Heart left ventricle (tissue), 16 donors: ENCODE results near the gene CNKSR3. TPM values are rescaled to one million over a fixed set of nuclear protein-coding genes. Genes with fewer than 3 reads are reported as not detected.
A peak's percentile ranks its signal among the peaks of the same experiment; 100 is the strongest.

Source experiments
- ATAC-seq, 4 donors: fragments of 200-7000 bp; cut with Tn5 transposase; one replicate each; pipeline ENCODE4 v1.9.1; 2020 to 2022; ENCODE audit warnings: moderate library complexity in 4 of 4, mild to moderate bottlenecking in 3 of 4, moderate number of reproducible peaks in 1 of 4
- DNase-seq, 5 donors: peaks; one replicate each; pipeline ENCODE4 v3.0.0-alpha.2; 2020
- H3K27ac ChIP-seq, 12 donors: fragments of 200-600 bp; sonication (generic) in 4 of 12; one replicate each; pipeline versions ENCODE4 v1.5.0 to v1.8.0; 2016 to 2022; ENCODE audit warnings: mild to moderate bottlenecking in 2 of 12
- H3K27me3 ChIP-seq, 9 donors: fragments of 200-600 bp; sonication (generic) in 2 of 9; one replicate each; pipeline versions ENCODE4 v1.5.1 to v1.8.0; 2016 to 2022; ENCODE audit warnings: mild to moderate bottlenecking in 3 of 9
- H3K36me3 ChIP-seq, 9 donors: fragments of 200-600 bp; sonication (generic) in 2 of 9; one replicate each; pipeline versions ENCODE4 v1.5.0 to v1.8.0; 2018 to 2022; ENCODE audit warnings: mild to moderate bottlenecking in 2 of 9
- H3K4me1 ChIP-seq, 12 donors: fragments of 200-600 bp; sonication (generic) in 4 of 12; one replicate each; pipeline versions ENCODE4 v1.5.0 to v1.8.0; 2016 to 2022; ENCODE audit warnings: mild to moderate bottlenecking in 3 of 12
- H3K4me3 ChIP-seq, 12 donors: fragments of 200-600 bp; sonication (generic) in 4 of 12; one replicate each; pipeline versions ENCODE4 v1.5.0 to v1.8.0; 2017 to 2022; ENCODE audit warnings: mild to moderate bottlenecking in 9 of 12, moderate library complexity in 4 of 12
- H3K9me3 ChIP-seq, 12 donors: fragments of 200-600 bp; sonication (generic) in 4 of 12; one replicate each; pipeline versions ENCODE4 v1.5.0 to v1.8.0; 2016 to 2022; ENCODE audit warnings: mild to moderate bottlenecking in 1 of 12
- CTCF ChIP-seq, 12 donors: fragments of 200-600 bp; sonication (generic) in 4 of 12; IDR thresholded peaks; one replicate each; pipeline versions ENCODE4 v1.5.0 to v1.8.0; 2018 to 2022; ENCODE audit warnings: antibody characterized with exemption in 12 of 12, mild to moderate bottlenecking in 5 of 12
- POLR2A ChIP-seq, 2 donors: fragments of 450-650 bp; IDR thresholded peaks; one replicate each; pipeline ENCODE4 v1.6.1; 2017; ENCODE audit warnings: antibody characterized with exemption in 2 of 2, mild to moderate bottlenecking in 2 of 2, moderate library complexity in 2 of 2
- WGBS, 4 donors: extraction: QIAGEN DNeasy Blood & Tissue Kit in 2 of 4; methylation state at CpG; one replicate each; pipeline versions ENCODE4 v1.1.5 to v1.1.7; 2013 to 2018; 5-methylcytosine and 5-hydroxymethylcytosine counted together
- intact Hi-C, 10 donors: fragments of 100-400 bp; cut with DNase I; formaldehyde crosslinking; loops; one replicate each; pipeline versions ENCODE4 v1.11.1 to v1.14.2; 2022
- polyA plus RNA-seq, 2 donors: library from polyadenylated mRNA; stranded (reverse); fragments of 200-250 nt; gene quantifications; one replicate each; pipeline ENCODE4 v1.2.3, GENCODE V29; 2013
- total RNA-seq, 9 donors: library from RNA; depleted of rRNA in 2 of 9; stranded (reverse); fragments of >200 nt in 2 of 9; fragmentation: NEBNext Ultra II Directional in 3 of 9; extraction: Animal tissue kit (Norgen Biotek cat#: 25700) in 3 of 9; gene quantifications; one replicate each; pipeline versions ENCODE4 v1.1.0 to v1.2.4, GENCODE V29; 2016 to 2023
- donor health status: ischemic (EF 13 %, LVEDD 7.1; RV severe dilation, severe dysfunction).
- donor health status: healthy with polysubstance abuse.
- donor health status: DM: no; HTN: yes; CAD: no.
- donor health status: DM: no; HTN: no; CAD: no.
- donor health status: ischemic (EF 25% LVEDD 6.9; RV normal size, moderate dysfunction).
- donor health status: ischemic (EF 25% LVEDD 5.7; RV mildly dilated, moderate dysfunction).
- donor health status: healthy.
- donor health status: DM: yes; HTN: yes; CAD: no.
- donor health status: ischemic (EF 35%, LVEDD 5.7; RV mildly dilated, moderate dysfunction).
- donor health status: nonischemic (EF 11% LVEDD 7.7; RV severe dilation, severe dysfunction).
- donor health status: DM: yes; HTN: yes; CAD: no.
- donor health status: PGD.
- donor health status: ischemic (EF 29% LVEDD 5.4; RV normal size, mild dysfunction).
- donor health status: nonischemic (EF 23%, LVEDD 6.1; RV moderate dilation, normal function).

The CNKSR3 gene
- total and polyA plus RNA-seq, 11 donors, result 5.9 to 30.7 (median 17.7) TPM

- ATAC-seq (no peak), DNase-seq (no peak)
- Histone ChIP-seq H3K36me3 (peaks cover 0 to 43% (median 10%) of the 10 kb centered on the region in 9 donors), H3K4me3 (no peak overlapping the region), H3K27ac (no peak overlapping the region), H3K9me3 (no peaks in the 10 kb centered on the region), H3K4me1 (peaks cover 0 to 10% (median 2%) of the 10 kb centered on the region in 12 donors), H3K27me3 (no peaks in the 10 kb centered on the region)
- no peak for TF ChIP-seq CTCF (IDR thresholded peaks at IDR 0.05)
- TF ChIP-seq POLR2A (IDR thresholded peaks at IDR 0.05), result no peak
- WGBS, 4 donors, result 93 to 96% (median 95%) methylated on average over 4 of the region's 4 CpGs
- intact Hi-C loops, result no loop called here
Measured at GRCh38 chr6:154425034-154425433, 85.5 kb downstream of the CNKSR3 start.

GRCh38 chr6:154414021-154414813 lies 96.3 kb downstream of the CNKSR3 start:
- Histone ChIP-seq H3K4me3 (no peak overlapping the region), H3K4me1 (peaks cover 0 to 33% (median 21%) of the 10 kb centered on the region in 12 donors), H3K27ac (no peak overlapping the region), H3K36me3 (peaks cover 0 to 30% (median 0%) of the 10 kb centered on the region in 9 donors), H3K27me3 (no peaks in the 10 kb centered on the region), H3K9me3 (no peaks in the 10 kb centered on the region)
- no peak for TF ChIP-seq POLR2A (IDR thresholded peaks at IDR 0.05)
- TF ChIP-seq CTCF (IDR thresholded peaks at IDR 0.05), result no peak
- ATAC-seq (no peak), DNase-seq (no peak)
- intact Hi-C loops, result no loop called here
- 86 to 89% (median 87%) methylated on average over 8 of the region's 8 CpGs for WGBS, 4 donors

GRCh38 chr6:154412106-154412820 lies 98.2 kb downstream of the CNKSR3 start:
- ATAC-seq (no peak), DNase-seq (no peak)
- no peak overlapping the region for H3K4me3 ChIP-seq
- WGBS, 4 donors, result 69 to 78% (median 75%) methylated on average over 5 of the region's 5 CpGs
- intact Hi-C loops, result no loop called here
- TF ChIP-seq POLR2A (IDR thresholded peaks at IDR 0.05) (no peak), CTCF (IDR thresholded peaks at IDR 0.05) (no peak)
- no peaks in the 10 kb centered on the region for H3K27me3 ChIP-seq
- H3K4me1 ChIP-seq, result peaks cover 0 to 41% (median 21%) of the 10 kb centered on the region in 12 donors
- H3K36me3 ChIP-seq, result peaks cover 0 to 23% (median 0%) of the 10 kb centered on the region in 9 donors
- H3K27ac ChIP-seq, result peak overlapping the region in 7 of 12 donors; percentile 8 to 88 (median 86)
- no peaks in the 10 kb centered on the region for H3K9me3 ChIP-seq

GRCh38 chr6:154411076-154411475 lies 99.4 kb downstream of the CNKSR3 start:
- DNase-seq, result no peak
- ATAC-seq, result no peak
- Histone ChIP-seq H3K36me3 (peaks cover 0 to 31% (median 3%) of the 10 kb centered on the region in 9 donors), H3K27me3 (no peaks in the 10 kb centered on the region), H3K27ac (peak overlapping the region; percentile 57 to 88 (median 85)), H3K9me3 (no peaks in the 10 kb centered on the region), H3K4me3 (no peak overlapping the region), H3K4me1 (peaks cover 0 to 41% (median 21%) of the 10 kb centered on the region in 12 donors)
- intact Hi-C loops, result no loop called here
- 88 to 92% (median 90%) methylated on average over 5 of the region's 5 CpGs for WGBS, 4 donors
- TF ChIP-seq CTCF (IDR thresholded peaks at IDR 0.05) (no peak), POLR2A (IDR thresholded peaks at IDR 0.05) (no peak)
